PC-3 (cell line): Measurements from ENCODE around the gene SGMS1. TPM values are rescaled to one million over a fixed set of nuclear protein-coding genes. Genes with fewer than 3 reads are reported as not detected.

Experiments used
- ATAC-seq: fragments of 200-7000 bp; cut with Tn5 transposase; 2 replicates; pipeline ENCODE4 v1.9.1; 2020; ENCODE audit warnings: mild to moderate bottlenecking, moderate library complexity
- BruUV-seq: library from RNA; stranded (reverse); fragments of 400-500 nt; replicated peaks from 2 replicates; lab custom pipeline; 2021; lab: Mats Ljungman, UMichigan
- CTCF ChIA-PET: fragments of 300-600 bp; sonication (Branson Sonifier 250); formaldehyde crosslinking; loops from one replicate; lab custom pipeline; 2022; ENCODE audit warnings: antibody characterized with exemption; lab: Charles Lee
- POLR2A ChIA-PET: fragments of 300-600 bp; sonication (Branson Sonifier 250); formaldehyde crosslinking; loops from one replicate; lab custom pipeline; 2022; ENCODE audit warnings: antibody characterized with exemption; ENCODE audit not compliant: unreplicated experiment; lab: Charles Lee
- DNase-seq: peaks from one replicate; pipeline ENCODE4 v3.0.0-alpha.2; 2015
- H2AFZ ChIP-seq: fragments of 300-600 bp; sonication (generic); 2 replicates; pipeline ENCODE4 v1.6.0; 2016; ENCODE audit warnings: antibody characterized with exemption, low read length
- H3F3A ChIP-seq: fragments of 300-600 bp; sonication (generic); one replicate; pipeline ENCODE4 v1.6.0; 2017; ENCODE audit warnings: antibody characterized with exemption, low read length, control low read depth, mild to moderate bottlenecking; ENCODE audit not compliant: unreplicated experiment
- H3K27ac ChIP-seq: fragments of 300-600 bp; sonication (generic); 2 replicates; pipeline ENCODE4 v1.5.1; 2016; ENCODE audit warnings: mild to moderate bottlenecking, low read length
- H3K27me3 ChIP-seq: fragments of 300-600 bp; sonication (generic); 2 replicates; pipeline ENCODE4 v1.6.1; 2016; ENCODE audit warnings: low read length, mixed read lengths
- H3K36me3 ChIP-seq: fragments of 300-600 bp; sonication (generic); 2 replicates; pipeline ENCODE4 v1.6.1; 2016; ENCODE audit warnings: low read depth, mixed run types, low read length, mixed read lengths
- H3K4me1 ChIP-seq: fragments of 300-600 bp; sonication (generic); 2 replicates; pipeline ENCODE4 v1.5.1; 2016; ENCODE audit warnings: low read length; ENCODE audit not compliant: insufficient read depth
- H3K4me2 ChIP-seq: fragments of 300-600 bp; sonication (generic); 2 replicates; pipeline ENCODE4 v1.6.0; 2016; ENCODE audit warnings: low read length
- H3K4me3 ChIP-seq: fragments of 300-600 bp; sonication (generic); 2 replicates; pipeline ENCODE4 v1.5.1; 2016; ENCODE audit warnings: mild to moderate bottlenecking, low read length, mixed read lengths
- H3K79me2 ChIP-seq: fragments of 300-600 bp; sonication (generic); 2 replicates; pipeline ENCODE4 v1.6.1; 2017; ENCODE audit warnings: low read length, mixed read lengths
- H3K9ac ChIP-seq: fragments of 300-600 bp; sonication (generic); 2 replicates; pipeline ENCODE4 v1.6.0; 2016; ENCODE audit warnings: mild to moderate bottlenecking, low read length
- H3K9me2 ChIP-seq: fragments of 300-600 bp; sonication (generic); replicated peaks from 2 replicates; pipeline ENCODE4 v1.6.1; 2016; ENCODE audit warnings: mixed run types, low read length, mixed read lengths
- H3K9me3 ChIP-seq: fragments of 300-600 bp; sonication (generic); 2 replicates; pipeline ENCODE4 v1.6.1; 2016; ENCODE audit warnings: low read length, mixed read lengths
- H4K20me1 ChIP-seq: fragments of 300-600 bp; sonication (generic); 2 replicates; pipeline ENCODE4 v1.6.1; 2016; ENCODE audit warnings: low read length, mixed read lengths
- EZH2 ChIP-seq: fragments of 300-600 bp; sonication (generic); IDR thresholded peaks from one replicate; pipeline ENCODE4 v1.6.1; 2017; ENCODE audit warnings: antibody characterized with exemption, mild to moderate bottlenecking, low read length; ENCODE audit not compliant: unreplicated experiment
- EZH2phosphoT487 ChIP-seq: fragments of 300-600 bp; sonication (generic); IDR thresholded peaks from 2 replicates; pipeline ENCODE4 v1.6.1; 2018; ENCODE audit warnings: mild to moderate bottlenecking, antibody characterized with exemption, low read length, borderline replicate concordance
- intact Hi-C: fragments of 100-400 bp; cut with micrococcal nuclease; formaldehyde crosslinking; loops from 2 replicates; pipeline ENCODE4 v1.9.0; 2023
- total RNA-seq: library from RNA; depleted of rRNA; stranded (reverse); fragments of >200 nt; gene quantifications from 2 replicates; pipeline ENCODE4 v1.2.3, GENCODE V29; 2014
- TF ChIP-seq, protein P1 (sequence below): fragments of 300-600 bp; sonication (generic); conservative IDR thresholded peaks from 2 replicates; pipeline ENCODE4 v1.5.1; 2017; ENCODE audit warnings: antibody characterized with exemption, low read depth, mild to moderate bottlenecking, low read length

SGMS1 gene
- total RNA-seq, 1 experiment from 2014 or later = 61.4 TPM

DNA sequence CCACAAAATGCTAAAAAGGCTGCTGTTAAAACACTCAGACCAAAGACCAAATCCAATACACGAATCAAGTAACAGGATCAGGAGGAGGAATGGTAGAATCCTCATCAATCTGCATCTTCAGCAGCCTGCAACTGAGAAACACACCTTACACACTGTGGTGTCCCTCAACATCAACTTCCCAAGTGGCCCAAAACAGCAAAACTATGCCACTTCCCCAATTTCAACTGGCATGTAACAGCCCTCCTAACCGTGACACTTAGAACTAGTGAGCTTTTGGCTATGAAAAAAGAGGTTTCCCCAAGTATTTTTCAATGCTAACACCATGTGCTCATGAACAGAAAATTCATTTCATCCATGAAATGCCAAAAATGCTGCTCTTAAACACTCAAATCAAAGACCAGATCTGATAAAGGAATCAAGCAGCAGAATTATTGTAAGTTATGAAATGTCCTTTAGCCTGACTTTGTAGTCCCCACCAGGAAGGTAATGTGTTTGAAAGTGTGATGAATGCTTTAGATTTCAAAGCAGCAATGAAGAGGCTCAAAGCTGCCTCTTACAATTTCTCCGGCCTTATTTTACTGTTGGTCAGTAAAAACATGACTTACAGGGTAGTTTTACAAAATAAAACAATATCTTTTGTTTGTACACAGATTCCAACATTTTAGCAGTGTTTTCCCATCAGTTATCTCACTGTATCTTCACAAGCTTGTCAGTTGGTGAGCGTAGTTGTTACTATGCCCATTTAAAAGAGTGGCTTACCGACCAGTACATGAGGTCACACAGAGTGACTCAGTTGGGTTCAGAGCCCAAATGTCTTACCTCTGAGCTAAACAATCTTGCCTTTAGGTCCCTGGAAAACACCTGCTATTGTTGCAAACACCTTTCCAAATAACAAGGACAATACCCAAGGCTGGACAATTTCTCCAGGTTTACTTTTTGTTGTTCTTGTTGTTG, 306.8 kb downstream of the SGMS1 start:
- ChIA-PET POLR2A (interaction anchor here (0.7 kb wide), 1 partner anchor 64 kb away, joined by 3 read pairs; no protein-coding TSS in a partner anchor), CTCF (no interaction called here)
- H3K79me2 ChIP-seq = no peaks in the 10 kb centered on the region
- no peaks in the 10 kb centered on the region for H3K9me2 ChIP-seq
- no peak overlapping the region for H3K27ac ChIP-seq
- no peaks in the 10 kb centered on the region for H3K9me3 ChIP-seq
- no peak overlapping the region for H3K4me2 ChIP-seq
- no TSS peak for BruUV-seq
- no peaks in the 10 kb centered on the region for H4K20me1 ChIP-seq
- H3K4me3 ChIP-seq = no peak overlapping the region
- H3F3A ChIP-seq = peaks cover 6% of the 10 kb centered on the region
- peaks cover 23% of the 10 kb centered on the region for H3K4me1 ChIP-seq
- intact Hi-C loops = no loop called here
- H3K27me3 ChIP-seq = no peaks in the 10 kb centered on the region
- no peak overlapping the region for H3K9ac ChIP-seq
- no peak for ATAC-seq
- TF ChIP-seq, protein P1, sequence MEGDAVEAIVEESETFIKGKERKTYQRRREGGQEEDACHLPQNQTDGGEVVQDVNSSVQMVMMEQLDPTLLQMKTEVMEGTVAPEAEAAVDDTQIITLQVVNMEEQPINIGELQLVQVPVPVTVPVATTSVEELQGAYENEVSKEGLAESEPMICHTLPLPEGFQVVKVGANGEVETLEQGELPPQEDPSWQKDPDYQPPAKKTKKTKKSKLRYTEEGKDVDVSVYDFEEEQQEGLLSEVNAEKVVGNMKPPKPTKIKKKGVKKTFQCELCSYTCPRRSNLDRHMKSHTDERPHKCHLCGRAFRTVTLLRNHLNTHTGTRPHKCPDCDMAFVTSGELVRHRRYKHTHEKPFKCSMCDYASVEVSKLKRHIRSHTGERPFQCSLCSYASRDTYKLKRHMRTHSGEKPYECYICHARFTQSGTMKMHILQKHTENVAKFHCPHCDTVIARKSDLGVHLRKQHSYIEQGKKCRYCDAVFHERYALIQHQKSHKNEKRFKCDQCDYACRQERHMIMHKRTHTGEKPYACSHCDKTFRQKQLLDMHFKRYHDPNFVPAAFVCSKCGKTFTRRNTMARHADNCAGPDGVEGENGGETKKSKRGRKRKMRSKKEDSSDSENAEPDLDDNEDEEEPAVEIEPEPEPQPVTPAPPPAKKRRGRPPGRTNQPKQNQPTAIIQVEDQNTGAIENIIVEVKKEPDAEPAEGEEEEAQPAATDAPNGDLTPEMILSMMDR = no peak
- TF ChIP-seq EZH2 (no peak), EZH2phosphoT487 (no peak)
- no peak overlapping the region for H2AFZ ChIP-seq
- peak; percentile 56 for DNase-seq
- no peaks in the 10 kb centered on the region for H3K36me3 ChIP-seq

DNA sequence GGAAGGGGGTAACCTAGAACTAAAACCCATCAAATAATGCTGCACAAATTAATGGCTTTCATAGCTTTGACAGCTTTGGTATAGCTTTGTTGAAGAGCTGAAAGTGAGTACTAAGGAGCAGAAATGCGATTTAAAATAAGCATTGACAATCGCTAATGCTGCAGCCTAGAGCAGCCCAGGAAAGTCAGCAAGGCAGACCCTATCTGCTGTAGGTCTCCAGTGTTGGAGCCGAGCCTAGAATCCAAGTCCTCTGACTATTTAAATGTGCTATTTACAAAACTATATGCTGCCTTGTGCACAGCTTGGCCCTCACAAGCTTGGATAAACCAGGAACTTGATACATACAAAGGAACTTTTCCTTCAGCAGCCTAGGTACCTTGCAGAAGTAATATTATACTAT, 307.6 kb downstream of the SGMS1 start:
- CTCF ChIA-PET = no interaction called here
- Histone ChIP-seq H3K27ac (no peak overlapping the region), H3K9me2 (no peaks in the 10 kb centered on the region), H3K36me3 (no peaks in the 10 kb centered on the region), H2AFZ (no peak overlapping the region), H3K9me3 (no peaks in the 10 kb centered on the region), H3F3A (peaks cover 6% of the 10 kb centered on the region), H3K9ac (no peak overlapping the region), H4K20me1 (no peaks in the 10 kb centered on the region), H3K4me1 (peaks cover 17% of the 10 kb centered on the region), H3K4me2 (no peak overlapping the region), H3K79me2 (no peaks in the 10 kb centered on the region), H3K4me3 (no peak overlapping the region), H3K27me3 (no peaks in the 10 kb centered on the region)
- POLR2A ChIA-PET = no interaction called here
- ATAC-seq (no peak), DNase-seq (no peak)
- TF ChIP-seq EZH2phosphoT487 (no peak), EZH2 (no peak)
- TF ChIP-seq, protein P1 = no peak
- intact Hi-C loops = no loop called here
- BruUV-seq = no TSS peak

DNA sequence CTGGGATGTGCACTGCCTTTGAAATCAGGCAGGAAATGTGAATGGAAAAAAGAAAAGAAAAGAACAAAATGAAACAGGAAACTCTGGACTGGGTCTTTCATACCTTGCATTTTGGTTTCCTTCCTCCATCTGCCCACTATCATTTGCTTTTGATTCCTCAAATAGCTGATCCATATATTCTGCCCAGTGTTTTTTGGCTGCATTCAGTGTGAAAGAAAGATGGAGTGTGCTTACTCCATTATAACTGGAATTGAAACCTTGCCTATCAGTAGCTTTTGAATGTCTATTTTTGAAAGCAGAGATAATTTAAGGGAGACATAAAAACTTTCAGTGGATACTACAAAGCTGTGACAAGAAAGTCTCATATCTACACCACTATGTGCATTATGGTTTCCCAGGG, 308.3 kb downstream of the SGMS1 start:
- no peak for TF ChIP-seq EZH2
- TF ChIP-seq, protein P1 = no peak
- TF ChIP-seq EZH2phosphoT487 = no peak
- Histone ChIP-seq H3K9ac (no peak overlapping the region), H2AFZ (no peak overlapping the region), H3K4me3 (no peak overlapping the region), H3K79me2 (no peaks in the 10 kb centered on the region), H4K20me1 (no peaks in the 10 kb centered on the region), H3K9me3 (no peaks in the 10 kb centered on the region), H3K27ac (no peak overlapping the region), H3K4me2 (no peak overlapping the region), H3F3A (peaks cover 6% of the 10 kb centered on the region), H3K27me3 (no peaks in the 10 kb centered on the region), H3K36me3 (no peaks in the 10 kb centered on the region), H3K4me1 (peaks cover 17% of the 10 kb centered on the region), H3K9me2 (no peaks in the 10 kb centered on the region)
- CTCF ChIA-PET = no interaction called here
- POLR2A ChIA-PET = no interaction called here
- BruUV-seq = no TSS peak
- no peak for ATAC-seq
- intact Hi-C loops = no loop called here
- DNase-seq = no peak
